Measurements from ENCODE around the gene CDK16.

The CDK16 gene

DNA sequence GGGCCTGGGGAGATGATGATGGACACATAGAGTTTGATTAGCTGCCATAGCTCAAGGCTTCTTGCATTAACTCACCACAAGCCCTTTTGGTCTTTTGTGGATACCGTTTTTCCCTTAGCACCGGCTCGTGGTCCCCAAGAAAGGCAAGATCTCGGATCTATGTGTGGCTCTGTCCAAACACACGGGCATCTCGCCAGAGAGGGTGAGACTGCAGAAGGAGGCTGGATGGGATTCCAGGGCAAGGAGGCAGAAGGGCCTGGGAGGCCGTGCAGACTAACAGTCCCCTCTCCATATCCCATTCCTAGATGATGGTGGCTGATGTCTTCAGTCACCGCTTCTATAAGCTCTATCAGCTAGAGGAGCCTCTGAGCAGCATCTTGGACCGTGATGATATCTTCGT, 23.8 kb downstream of the CDK16 start:
- H3K27me3 ChIP-seq (replicated peaks; ENCODE audit: control insufficient read depth, insufficient read depth, low read length), result no peaks in the 10 kb centered on the region
- H3K4me3 ChIP-seq (replicated peaks; ENCODE audit: low read depth, low read length), result no peak overlapping the region
- no peak for DNase-seq (ENCODE audit: extremely low read depth, insufficient read length)
- TF ChIP-seq, protein P1, sequence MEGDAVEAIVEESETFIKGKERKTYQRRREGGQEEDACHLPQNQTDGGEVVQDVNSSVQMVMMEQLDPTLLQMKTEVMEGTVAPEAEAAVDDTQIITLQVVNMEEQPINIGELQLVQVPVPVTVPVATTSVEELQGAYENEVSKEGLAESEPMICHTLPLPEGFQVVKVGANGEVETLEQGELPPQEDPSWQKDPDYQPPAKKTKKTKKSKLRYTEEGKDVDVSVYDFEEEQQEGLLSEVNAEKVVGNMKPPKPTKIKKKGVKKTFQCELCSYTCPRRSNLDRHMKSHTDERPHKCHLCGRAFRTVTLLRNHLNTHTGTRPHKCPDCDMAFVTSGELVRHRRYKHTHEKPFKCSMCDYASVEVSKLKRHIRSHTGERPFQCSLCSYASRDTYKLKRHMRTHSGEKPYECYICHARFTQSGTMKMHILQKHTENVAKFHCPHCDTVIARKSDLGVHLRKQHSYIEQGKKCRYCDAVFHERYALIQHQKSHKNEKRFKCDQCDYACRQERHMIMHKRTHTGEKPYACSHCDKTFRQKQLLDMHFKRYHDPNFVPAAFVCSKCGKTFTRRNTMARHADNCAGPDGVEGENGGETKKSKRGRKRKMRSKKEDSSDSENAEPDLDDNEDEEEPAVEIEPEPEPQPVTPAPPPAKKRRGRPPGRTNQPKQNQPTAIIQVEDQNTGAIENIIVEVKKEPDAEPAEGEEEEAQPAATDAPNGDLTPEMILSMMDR (IDR thresholded peaks at IDR 0.05; ENCODE audit: insufficient read depth, low read length, poor library complexity, severe bottlenecking), result no peak
- H3K36me3 ChIP-seq (ENCODE audit: control insufficient read depth, insufficient read depth, low read length), result peaks cover 7% of the 10 kb centered on the region

DNA sequence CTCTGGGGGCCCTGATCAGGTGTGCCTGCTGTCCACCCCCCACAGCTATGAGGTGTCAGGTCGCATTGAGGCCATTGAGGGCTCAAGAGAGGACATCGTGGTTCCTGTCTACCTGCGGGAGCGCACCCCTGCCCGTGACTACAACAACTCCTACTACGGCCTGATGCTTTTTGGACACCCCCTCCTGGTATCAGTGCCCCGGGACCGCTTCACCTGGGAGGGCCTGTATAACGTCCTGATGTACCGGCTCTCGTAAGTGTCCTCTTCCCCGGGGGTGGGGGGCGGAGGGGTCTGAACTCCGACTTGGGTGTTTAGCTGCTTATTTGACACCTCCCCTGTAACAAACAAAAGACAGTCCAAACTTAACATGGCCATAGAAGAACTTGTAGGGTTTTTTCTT, 24.9 kb downstream of the CDK16 start:
- Histone ChIP-seq H3K4me3 (replicated peaks; ENCODE audit: low read depth, low read length) (no peak overlapping the region), H3K36me3 (ENCODE audit: control insufficient read depth, insufficient read depth, low read length) (peaks cover 7% of the 10 kb centered on the region)
- DNase-seq (ENCODE audit: extremely low read depth, insufficient read length), result no peak

DNA sequence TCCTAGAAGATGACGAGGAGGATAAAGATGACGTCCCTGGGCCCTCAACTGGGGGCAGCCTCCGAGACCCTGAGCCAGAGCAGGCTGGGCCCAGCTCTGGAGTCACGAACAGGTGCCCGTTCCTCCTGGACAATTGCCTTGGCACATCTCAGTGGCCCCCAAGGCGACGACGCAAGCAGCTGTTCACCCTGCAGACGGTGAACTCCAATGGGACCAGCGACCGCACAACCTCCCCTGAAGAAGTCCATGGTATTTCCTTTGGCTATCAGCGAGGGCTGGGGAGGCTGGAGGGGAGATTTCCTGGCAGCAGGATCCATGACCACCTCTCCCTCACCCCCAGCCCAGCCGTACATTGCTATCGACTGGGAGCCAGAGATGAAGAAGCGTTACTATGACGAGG, 26.2 kb downstream of the CDK16 start:
- peaks cover 7% of the 10 kb centered on the region for H3K36me3 ChIP-seq (ENCODE audit: control insufficient read depth, insufficient read depth, low read length)

More for the DNA sequence above, 24.9 kb downstream of the CDK16 start:
- H3K27me3 ChIP-seq (replicated peaks; ENCODE audit: control insufficient read depth, insufficient read depth, low read length), result no peaks in the 10 kb centered on the region
- TF ChIP-seq, protein P1 (IDR thresholded peaks at IDR 0.05; ENCODE audit: insufficient read depth, low read length, poor library complexity, severe bottlenecking), result no peak

DNA sequence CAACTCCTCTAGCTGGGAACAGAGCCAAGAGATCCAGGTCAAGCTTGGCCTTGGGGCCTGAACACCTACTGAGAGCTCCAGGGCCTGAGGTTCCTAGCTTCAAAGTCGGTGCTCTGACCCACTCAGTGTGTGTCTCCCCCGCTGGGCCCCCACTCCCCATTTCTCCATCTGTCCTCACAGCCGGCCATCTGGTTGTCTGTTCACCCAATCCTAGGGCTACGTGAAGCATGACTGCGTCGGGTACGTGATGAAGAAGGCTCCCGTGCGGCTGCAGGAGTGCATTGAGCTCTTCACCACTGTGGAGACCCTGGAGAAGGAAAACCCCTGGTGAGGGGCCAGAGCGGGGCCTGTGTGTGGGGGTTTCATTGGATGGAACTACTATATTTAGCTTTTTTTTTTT, 26.7 kb downstream of the CDK16 start:
- TF ChIP-seq, protein P1 (IDR thresholded peaks at IDR 0.05; ENCODE audit: insufficient read depth, low read length, poor library complexity, severe bottlenecking), result no peak
- Histone ChIP-seq H3K4me3 (replicated peaks; ENCODE audit: low read depth, low read length) (no peak overlapping the region), H3K36me3 (ENCODE audit: control insufficient read depth, insufficient read depth, low read length) (peaks cover 6% of the 10 kb centered on the region), H3K27me3 (replicated peaks; ENCODE audit: control insufficient read depth, insufficient read depth, low read length) (no peaks in the 10 kb centered on the region)
- DNase-seq (ENCODE audit: extremely low read depth, insufficient read length), result no peak

More for the DNA sequence above, 26.2 kb downstream of the CDK16 start:
- no peak for DNase-seq (ENCODE audit: extremely low read depth, insufficient read length)
- Histone ChIP-seq H3K4me3 (replicated peaks; ENCODE audit: low read depth, low read length) (no peak overlapping the region), H3K27me3 (replicated peaks; ENCODE audit: control insufficient read depth, insufficient read depth, low read length) (no peaks in the 10 kb centered on the region)
- TF ChIP-seq, protein P1 (IDR thresholded peaks at IDR 0.05; ENCODE audit: insufficient read depth, low read length, poor library complexity, severe bottlenecking), result no peak

DNA sequence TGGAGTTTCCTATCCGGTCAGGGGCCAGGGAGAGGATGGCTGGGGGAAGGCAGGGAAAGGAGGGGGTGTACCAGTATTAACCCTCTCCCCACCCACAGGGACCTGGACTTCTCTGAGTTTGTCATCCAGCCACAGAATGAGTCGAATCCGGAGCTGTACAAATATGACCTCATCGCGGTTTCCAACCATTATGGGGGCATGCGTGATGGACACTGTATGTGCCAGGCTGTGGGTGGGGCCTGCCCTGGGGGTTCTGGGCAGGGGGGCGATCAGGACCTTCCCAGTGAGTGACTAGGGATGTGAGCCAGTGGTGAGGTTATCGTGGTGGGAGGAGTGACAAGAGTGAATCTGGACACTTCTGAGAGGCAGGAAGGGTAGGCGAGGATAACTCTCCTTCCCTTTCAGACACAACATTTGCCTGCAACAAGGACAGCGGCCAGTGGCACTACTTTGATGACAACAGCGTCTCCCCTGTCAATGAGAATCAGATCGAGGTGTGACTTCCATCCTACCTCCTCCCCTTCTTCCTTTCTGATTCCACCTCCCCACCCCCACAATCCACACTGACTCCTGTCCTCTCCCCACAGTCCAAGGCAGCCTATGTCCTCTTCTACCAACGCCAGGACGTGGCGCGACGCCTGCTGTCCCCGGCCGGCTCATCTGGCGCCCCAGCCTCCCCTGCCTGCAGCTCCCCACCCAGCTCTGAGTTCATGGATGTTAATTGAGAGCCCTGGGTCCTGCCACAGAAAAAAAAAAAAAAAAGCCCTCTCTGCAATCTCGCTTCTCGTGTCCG, 28.9 kb downstream of the CDK16 start:
- Histone ChIP-seq H3K4me3 (replicated peaks; ENCODE audit: low read depth, low read length) (no peak overlapping the region), H3K36me3 (ENCODE audit: control insufficient read depth, insufficient read depth, low read length) (peaks cover 5% of the 10 kb centered on the region), H3K27me3 (replicated peaks; ENCODE audit: control insufficient read depth, insufficient read depth, low read length) (no peaks in the 10 kb centered on the region)
- DNase-seq (ENCODE audit: extremely low read depth, insufficient read length), result no peak
- TF ChIP-seq, protein P1 (IDR thresholded peaks at IDR 0.05; ENCODE audit: insufficient read depth, low read length, poor library complexity, severe bottlenecking), result no peak

All from GM06990 (cell line).